ENCODE data around the gene DHRS7C.
A peak's percentile ranks its signal among the peaks of the same experiment; 100 is the strongest.

The DHRS7C gene

DNA sequence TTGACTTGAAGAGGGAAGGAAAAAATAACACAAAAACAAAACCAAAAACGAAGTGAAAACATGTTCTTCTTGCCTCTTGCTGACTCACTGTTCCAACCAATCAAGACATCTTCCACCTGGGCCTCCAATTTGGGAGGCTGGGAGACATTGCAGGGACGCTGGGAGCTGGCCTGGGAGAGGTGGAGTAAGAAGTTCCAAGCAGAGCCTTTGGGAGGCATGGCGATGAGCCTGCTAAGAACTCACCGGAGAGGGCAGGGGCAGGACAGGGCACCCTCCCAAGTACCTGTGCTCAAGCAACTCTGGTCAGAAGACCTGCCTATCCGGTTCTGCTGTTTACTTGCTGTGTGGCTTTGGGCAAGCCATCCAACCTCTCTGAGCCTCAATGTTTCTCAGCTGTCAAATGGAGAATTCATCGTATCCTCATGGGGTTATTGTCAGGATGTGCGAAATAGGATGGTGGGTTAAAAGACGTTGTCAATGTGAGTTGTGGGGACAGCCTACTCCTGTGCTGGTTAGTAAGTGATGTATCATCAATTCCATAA, 33.5 kb upstream of the DHRS7C start:
- Histone ChIP-seq H2AFZ (ENCODE audit: low read depth, low read length) (no peak overlapping the region), H3K4me1 (ENCODE audit: low read length) (no peaks in the 10 kb centered on the region), H3K9me3 (ENCODE audit: insufficient read depth, low read length) (no peaks in the 10 kb centered on the region), H3K9ac (ENCODE audit: low read length) (no peak overlapping the region), H4K20me1 (ENCODE audit: insufficient read depth, low read length) (no peaks in the 10 kb centered on the region), H3K27me3 (ENCODE audit: low read depth, low read length) (0 out of 2 replicates have a peak, but pooled peaks cover 2% of the 10 kb centered on the region), H3K4me3 (ENCODE audit: low read length) (no peak overlapping the region), H3K27ac (ENCODE audit: low read length) (no peak overlapping the region), H3K36me3 (replicated peaks; ENCODE audit: low read depth, low read length) (no peaks in the 10 kb centered on the region), H3K4me2 (ENCODE audit: low read length) (no peak overlapping the region), H3K79me2 (ENCODE audit: low read length) (no peaks in the 10 kb centered on the region)
- no peak for TF ChIP-seq EZH2phosphoT487 (IDR thresholded peaks at IDR 0.05; ENCODE audit: low read depth)
- TF ChIP-seq, protein P1, sequence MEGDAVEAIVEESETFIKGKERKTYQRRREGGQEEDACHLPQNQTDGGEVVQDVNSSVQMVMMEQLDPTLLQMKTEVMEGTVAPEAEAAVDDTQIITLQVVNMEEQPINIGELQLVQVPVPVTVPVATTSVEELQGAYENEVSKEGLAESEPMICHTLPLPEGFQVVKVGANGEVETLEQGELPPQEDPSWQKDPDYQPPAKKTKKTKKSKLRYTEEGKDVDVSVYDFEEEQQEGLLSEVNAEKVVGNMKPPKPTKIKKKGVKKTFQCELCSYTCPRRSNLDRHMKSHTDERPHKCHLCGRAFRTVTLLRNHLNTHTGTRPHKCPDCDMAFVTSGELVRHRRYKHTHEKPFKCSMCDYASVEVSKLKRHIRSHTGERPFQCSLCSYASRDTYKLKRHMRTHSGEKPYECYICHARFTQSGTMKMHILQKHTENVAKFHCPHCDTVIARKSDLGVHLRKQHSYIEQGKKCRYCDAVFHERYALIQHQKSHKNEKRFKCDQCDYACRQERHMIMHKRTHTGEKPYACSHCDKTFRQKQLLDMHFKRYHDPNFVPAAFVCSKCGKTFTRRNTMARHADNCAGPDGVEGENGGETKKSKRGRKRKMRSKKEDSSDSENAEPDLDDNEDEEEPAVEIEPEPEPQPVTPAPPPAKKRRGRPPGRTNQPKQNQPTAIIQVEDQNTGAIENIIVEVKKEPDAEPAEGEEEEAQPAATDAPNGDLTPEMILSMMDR (IDR thresholded peaks at IDR 0.05; ENCODE audit: low read depth, low read length) = no peak

DNA sequence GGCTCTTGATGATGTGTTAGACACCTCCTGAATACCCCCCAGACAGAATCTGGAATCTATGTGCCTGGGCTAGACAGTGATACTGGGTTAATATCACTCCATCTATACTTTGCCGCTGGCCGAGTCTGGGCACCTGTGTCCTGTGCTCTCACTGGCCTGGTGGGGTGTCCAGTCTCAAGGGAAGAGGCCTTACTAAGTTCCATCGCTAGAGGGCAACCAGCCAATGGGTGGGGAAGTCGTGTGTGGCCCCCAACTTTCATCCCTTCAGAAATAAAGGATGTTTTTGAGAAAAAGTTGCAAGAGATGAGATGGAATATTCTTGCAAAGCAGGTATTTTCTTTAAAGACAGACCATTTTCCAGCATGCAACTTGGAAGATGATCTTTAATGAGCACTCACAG, 32.7 kb upstream of the DHRS7C start:
- TF ChIP-seq EZH2phosphoT487 (IDR thresholded peaks at IDR 0.05; ENCODE audit: low read depth) = no peak
- TF ChIP-seq, protein P1 (IDR thresholded peaks at IDR 0.05; ENCODE audit: low read depth, low read length) = 0 out of 2 replicates have a peak, but pooled peaks have one; percentile 6
- Histone ChIP-seq H3K27ac (ENCODE audit: low read length) (no peak overlapping the region), H4K20me1 (ENCODE audit: insufficient read depth, low read length) (no peaks in the 10 kb centered on the region)

DNA sequence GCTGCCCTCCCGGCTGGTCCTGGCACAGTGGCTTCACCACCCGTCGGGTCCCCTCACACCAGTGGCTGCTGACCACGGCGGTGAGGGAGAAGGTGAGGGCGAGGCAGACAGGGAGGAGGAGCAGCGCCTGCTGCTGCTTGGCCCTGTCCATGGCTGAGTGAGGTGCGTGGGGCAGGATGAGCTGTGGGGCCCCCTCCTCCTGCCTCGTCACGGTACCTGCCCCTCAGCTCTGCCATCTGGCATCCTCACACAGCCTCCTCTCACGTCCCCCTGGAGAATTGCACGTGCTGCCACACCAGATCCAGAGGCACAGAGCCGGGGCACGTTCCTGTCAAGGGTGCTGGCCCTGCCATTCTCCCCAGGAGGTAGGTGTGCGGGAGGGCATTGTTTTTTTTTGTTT, 30.5 kb upstream of the DHRS7C start, which contains the start of gene GSG1L2:
Gene GSG1L2, minus strand, starts transcription at position 159 of the 400 bp plus-strand sequence. Its CDS starts 8 bp downstream, at position 151.
- Histone ChIP-seq H3K4me2 (ENCODE audit: low read length) (no peak within 1 kb of the TSS), H3K9me3 (ENCODE audit: insufficient read depth, low read length) (no peaks in the 10 kb centered on the region), H3K36me3 (replicated peaks; ENCODE audit: low read depth, low read length) (no peaks in the 10 kb centered on the region), H3K9ac (ENCODE audit: low read length) (no peak within 1 kb of the TSS), H3K4me3 (ENCODE audit: low read length) (no peak within 1 kb of the TSS), H4K20me1 (ENCODE audit: insufficient read depth, low read length) (no peaks in the 10 kb centered on the region), H3K27ac (ENCODE audit: low read length) (no peak within 1 kb of the TSS), H2AFZ (ENCODE audit: low read depth, low read length) (no peak within 1 kb of the TSS), H3K27me3 (ENCODE audit: low read depth, low read length) (no peaks in the 10 kb centered on the region), H3K79me2 (ENCODE audit: low read length) (no peaks in the 10 kb centered on the region), H3K4me1 (ENCODE audit: low read length) (no peaks in the 10 kb centered on the region)
- TF ChIP-seq, protein P1 (IDR thresholded peaks at IDR 0.05; ENCODE audit: low read depth, low read length) = no peak
- no peak for TF ChIP-seq EZH2phosphoT487 (IDR thresholded peaks at IDR 0.05; ENCODE audit: low read depth)

More for the DNA sequence above, 32.7 kb upstream of the DHRS7C start:
- Histone ChIP-seq H3K79me2 (ENCODE audit: low read length) (no peaks in the 10 kb centered on the region), H3K4me2 (ENCODE audit: low read length) (no peak overlapping the region), H3K4me1 (ENCODE audit: low read length) (no peaks in the 10 kb centered on the region), H3K9me3 (ENCODE audit: insufficient read depth, low read length) (no peaks in the 10 kb centered on the region), H2AFZ (ENCODE audit: low read depth, low read length) (no peak overlapping the region), H3K4me3 (ENCODE audit: low read length) (no peak overlapping the region), H3K9ac (ENCODE audit: low read length) (no peak overlapping the region), H3K36me3 (replicated peaks; ENCODE audit: low read depth, low read length) (no peaks in the 10 kb centered on the region), H3K27me3 (ENCODE audit: low read depth, low read length) (no peaks in the 10 kb centered on the region)

DNA sequence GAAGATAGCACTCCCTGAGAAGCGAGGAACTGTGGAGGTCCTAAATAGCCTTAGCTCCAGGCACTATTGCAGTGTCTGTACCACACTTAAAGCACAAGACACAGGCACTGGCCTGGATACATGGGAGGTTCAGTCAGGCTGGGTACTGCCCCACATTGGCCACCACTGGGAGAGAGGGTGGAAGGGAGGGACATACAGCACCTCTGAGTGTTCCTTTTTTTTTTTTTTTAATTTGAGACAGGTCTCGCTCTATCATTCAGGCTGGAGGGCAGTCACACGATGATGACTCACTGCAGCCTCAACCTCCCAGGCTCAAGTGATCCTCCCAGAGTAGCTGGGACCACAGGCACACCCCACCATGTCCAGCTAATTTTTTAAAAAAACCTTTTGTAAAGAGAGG, 29.1 kb upstream of the DHRS7C start:
- Histone ChIP-seq H4K20me1 (ENCODE audit: insufficient read depth, low read length) (no peaks in the 10 kb centered on the region), H3K36me3 (replicated peaks; ENCODE audit: low read depth, low read length) (no peaks in the 10 kb centered on the region), H3K4me2 (ENCODE audit: low read length) (no peak overlapping the region), H3K4me1 (ENCODE audit: low read length) (no peaks in the 10 kb centered on the region), H3K9me3 (ENCODE audit: insufficient read depth, low read length) (no peaks in the 10 kb centered on the region), H3K4me3 (ENCODE audit: low read length) (no peak overlapping the region), H3K79me2 (ENCODE audit: low read length) (no peaks in the 10 kb centered on the region), H3K27ac (ENCODE audit: low read length) (no peak overlapping the region), H3K9ac (ENCODE audit: low read length) (no peak overlapping the region), H3K27me3 (ENCODE audit: low read depth, low read length) (no peaks in the 10 kb centered on the region), H2AFZ (ENCODE audit: low read depth, low read length) (no peak overlapping the region)
- TF ChIP-seq EZH2phosphoT487 (IDR thresholded peaks at IDR 0.05; ENCODE audit: low read depth) = no peak
- TF ChIP-seq, protein P1 (IDR thresholded peaks at IDR 0.05; ENCODE audit: low read depth, low read length) = no peak

Measured in OCI-LY3 (cell line).